ENCODE data around the gene CMTM8.

Gene CMTM8

GRCh38 chr3:32379831-32380500 is 141.5 kb downstream of the CMTM8 start:
- TF ChIP-seq FOXP2 (optimal IDR thresholded peaks at IDR 0.05; ENCODE audit: borderline replicate concordance, extremely low read depth, extremely low read length, insufficient read depth) (no peak), TAF1 (IDR thresholded peaks at IDR 0.05; ENCODE audit: borderline replicate concordance, insufficient read depth, low read length) (no peak), SIN3A (IDR thresholded peaks at IDR 0.05; ENCODE audit: borderline replicate concordance, insufficient read depth, low read length) (no peak), REST (IDR thresholded peaks at IDR 0.05; ENCODE audit: insufficient read depth in 1 of 2, low read depth in 2 of 2, low read length in 2 of 2) (no peak), POLR2AphosphoS5 (IDR thresholded peaks at IDR 0.05; ENCODE audit: low read depth, low read length) (no peak)

GRCh38 chr3:32381922-32382321 is 143.4 kb downstream of the CMTM8 start:
- TF ChIP-seq POLR2AphosphoS5 (IDR thresholded peaks at IDR 0.05; ENCODE audit: low read depth, low read length) (no peak), TAF1 (IDR thresholded peaks at IDR 0.05; ENCODE audit: borderline replicate concordance, insufficient read depth, low read length) (no peak), FOXP2 (optimal IDR thresholded peaks at IDR 0.05; ENCODE audit: borderline replicate concordance, extremely low read depth, extremely low read length, insufficient read depth) (no peak), REST (IDR thresholded peaks at IDR 0.05; ENCODE audit: insufficient read depth in 1 of 2, low read depth in 2 of 2, low read length in 2 of 2) (no peak), SIN3A (IDR thresholded peaks at IDR 0.05; ENCODE audit: borderline replicate concordance, insufficient read depth, low read length) (no peak)

GRCh38 chr3:32383136-32383711 is 144.7 kb downstream of the CMTM8 start:
- TF ChIP-seq FOXP2 (optimal IDR thresholded peaks at IDR 0.05; ENCODE audit: borderline replicate concordance, extremely low read depth, extremely low read length, insufficient read depth) (no peak), REST (IDR thresholded peaks at IDR 0.05; ENCODE audit: insufficient read depth in 1 of 2, low read depth in 2 of 2, low read length in 2 of 2) (no peak), TAF1 (IDR thresholded peaks at IDR 0.05; ENCODE audit: borderline replicate concordance, insufficient read depth, low read length) (no peak), POLR2AphosphoS5 (IDR thresholded peaks at IDR 0.05; ENCODE audit: low read depth, low read length) (no peak), SIN3A (IDR thresholded peaks at IDR 0.05; ENCODE audit: borderline replicate concordance, insufficient read depth, low read length) (no peak)

- no peak for TF ChIP-seq POLR2AphosphoS5 (IDR thresholded peaks at IDR 0.05; ENCODE audit: low read depth, low read length)
These were observed 146.5 kb downstream of the CMTM8 start for GRCh38 chr3:32384938-32385337.

GRCh38 chr3:32387512-32387911 is 149.0 kb downstream of the CMTM8 start:
- no peak for TF ChIP-seq REST (IDR thresholded peaks at IDR 0.05; ENCODE audit: insufficient read depth in 1 of 2, low read depth in 2 of 2, low read length in 2 of 2)
- TF ChIP-seq TAF1 (IDR thresholded peaks at IDR 0.05; ENCODE audit: borderline replicate concordance, insufficient read depth, low read length), result no peak
- TF ChIP-seq SIN3A (IDR thresholded peaks at IDR 0.05; ENCODE audit: borderline replicate concordance, insufficient read depth, low read length), result no peak
